ENCODE measurements around the gene CFLAR. TPM values are rescaled to one million over a fixed set of nuclear protein-coding genes. Genes with fewer than 3 reads are reported as not detected.

The CFLAR gene
- total and polyA plus RNA-seq, 9 of the 15 experiments (the other 6 are each of a cell fraction or from before 2014, with no cell fraction given), result 27.5 to 102 (median 54.0) TPM

- Histone ChIP-seq H3K36me3 (ENCODE audit: control insufficient read depth, insufficient read depth, low read length) (peaks cover 67% of the 10 kb centered on the region), H4K20me1 (replicated peaks; ENCODE audit: control insufficient read depth, insufficient read depth, low read length) (no peaks in the 10 kb centered on the region), H2AFZ (ENCODE audit: low read depth, low read length) (no peak overlapping the region), H3K27ac (ENCODE audit: extremely low read depth, low read depth, low read length) (no peak overlapping the region), H3K4me1 (replicated peaks in 1 of 2; ENCODE audit: control insufficient read depth in 2 of 2, insufficient read depth in 2 of 2, low read length in 2 of 2) (peaks cover 7 to 17% of the 10 kb centered on the region in 2 experiments; a peak in 4 of 5 replicates), H3K9me1 (ENCODE audit: control insufficient read depth, insufficient read depth, low read length) (no peaks in the 10 kb centered on the region), H3K9me3 (replicated peaks; ENCODE audit: control insufficient read depth, insufficient read depth, low read depth, low read length) (no peaks in the 10 kb centered on the region), H3K4me2 (ENCODE audit: insufficient read depth, low read length) (no peak overlapping the region), H3K27me3 (ENCODE audit: control insufficient read depth in 2 of 2, insufficient read depth in 2 of 2, low read length in 2 of 2) (no peaks in the 10 kb centered on the region), H3K4me3 (no peak overlapping the region), H3K79me2 (ENCODE audit: control insufficient read depth, insufficient read depth, low read length) (peaks cover 2% of the 10 kb centered on the region; the same call in 1 of the 3 replicates), H3K9ac (ENCODE audit: insufficient read depth in 1 of 2, low read depth in 2 of 2, low read length in 2 of 2) (no peak overlapping the region)
- DNase-seq (ENCODE audit: extremely low read depth in 1 of 4, low spot score in 3 of 4), result no peak
- TF ChIP-seq NFE2 (IDR thresholded peaks at IDR 0.05; ENCODE audit: low read depth) (no peak), SMARCE1 (IDR thresholded peaks at IDR 0.05) (no peak), NCOA1 (IDR thresholded peaks at IDR 0.05; ENCODE audit: low read depth) (no peak), BACH1 (tag; IDR thresholded peaks at IDR 0.05) (no peak), CC2D1A (IDR thresholded peaks at IDR 0.05) (no peak), NCOA4 (IDR thresholded peaks at IDR 0.05; ENCODE audit: partially characterized antibody) (no peak), ILF3 (IDR thresholded peaks at IDR 0.05; ENCODE audit: borderline replicate concordance) (no peak), ZNF239 (CRISPR knock-in tag; IDR thresholded peaks at IDR 0.05) (no peak), BRF1 (IDR thresholded peaks at IDR 0.05; ENCODE audit: borderline replicate concordance, extremely low read depth, insufficient read length) (no peak), MYBL2 (IDR thresholded peaks at IDR 0.05; ENCODE audit: low read depth) (no peak), MYBL2 (CRISPR knock-in tag; IDR thresholded peaks at IDR 0.05; ENCODE audit: borderline replicate concordance) (no peak), ATF2 (CRISPR knock-in tag; IDR thresholded peaks at IDR 0.05) (no peak), SP2 (IDR thresholded peaks at IDR 0.05; ENCODE audit: extremely low read depth, low read depth, low read length, poor library complexity, severe bottlenecking) (no peak), ZNF830 (CRISPR knock-in tag; IDR thresholded peaks at IDR 0.05) (no peak), ZBTB17 (CRISPR knock-in tag; IDR thresholded peaks at IDR 0.05) (no peak), TBL1XR1 (IDR thresholded peaks at IDR 0.05; ENCODE audit: low read length in 2 of 2) (no peak), RUNX1 (IDR thresholded peaks at IDR 0.05; ENCODE audit: low read depth) (no peak), SMAD1 (IDR thresholded peaks at IDR 0.05; ENCODE audit: low read depth, low read length, partially characterized antibody) (no peak)
- TF ChIP-seq, protein P1, sequence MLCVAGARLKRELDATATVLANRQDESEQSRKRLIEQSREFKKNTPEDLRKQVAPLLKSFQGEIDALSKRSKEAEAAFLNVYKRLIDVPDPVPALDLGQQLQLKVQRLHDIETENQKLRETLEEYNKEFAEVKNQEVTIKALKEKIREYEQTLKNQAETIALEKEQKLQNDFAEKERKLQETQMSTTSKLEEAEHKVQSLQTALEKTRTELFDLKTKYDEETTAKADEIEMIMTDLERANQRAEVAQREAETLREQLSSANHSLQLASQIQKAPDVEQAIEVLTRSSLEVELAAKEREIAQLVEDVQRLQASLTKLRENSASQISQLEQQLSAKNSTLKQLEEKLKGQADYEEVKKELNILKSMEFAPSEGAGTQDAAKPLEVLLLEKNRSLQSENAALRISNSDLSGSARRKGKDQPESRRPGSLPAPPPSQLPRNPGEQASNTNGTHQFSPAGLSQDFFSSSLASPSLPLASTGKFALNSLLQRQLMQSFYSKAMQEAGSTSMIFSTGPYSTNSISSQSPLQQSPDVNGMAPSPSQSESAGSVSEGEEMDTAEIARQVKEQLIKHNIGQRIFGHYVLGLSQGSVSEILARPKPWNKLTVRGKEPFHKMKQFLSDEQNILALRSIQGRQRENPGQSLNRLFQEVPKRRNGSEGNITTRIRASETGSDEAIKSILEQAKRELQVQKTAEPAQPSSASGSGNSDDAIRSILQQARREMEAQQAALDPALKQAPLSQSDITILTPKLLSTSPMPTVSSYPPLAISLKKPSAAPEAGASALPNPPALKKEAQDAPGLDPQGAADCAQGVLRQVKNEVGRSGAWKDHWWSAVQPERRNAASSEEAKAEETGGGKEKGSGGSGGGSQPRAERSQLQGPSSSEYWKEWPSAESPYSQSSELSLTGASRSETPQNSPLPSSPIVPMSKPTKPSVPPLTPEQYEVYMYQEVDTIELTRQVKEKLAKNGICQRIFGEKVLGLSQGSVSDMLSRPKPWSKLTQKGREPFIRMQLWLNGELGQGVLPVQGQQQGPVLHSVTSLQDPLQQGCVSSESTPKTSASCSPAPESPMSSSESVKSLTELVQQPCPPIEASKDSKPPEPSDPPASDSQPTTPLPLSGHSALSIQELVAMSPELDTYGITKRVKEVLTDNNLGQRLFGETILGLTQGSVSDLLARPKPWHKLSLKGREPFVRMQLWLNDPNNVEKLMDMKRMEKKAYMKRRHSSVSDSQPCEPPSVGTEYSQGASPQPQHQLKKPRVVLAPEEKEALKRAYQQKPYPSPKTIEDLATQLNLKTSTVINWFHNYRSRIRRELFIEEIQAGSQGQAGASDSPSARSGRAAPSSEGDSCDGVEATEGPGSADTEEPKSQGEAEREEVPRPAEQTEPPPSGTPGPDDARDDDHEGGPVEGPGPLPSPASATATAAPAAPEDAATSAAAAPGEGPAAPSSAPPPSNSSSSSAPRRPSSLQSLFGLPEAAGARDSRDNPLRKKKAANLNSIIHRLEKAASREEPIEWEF (CRISPR knock-in tag; IDR thresholded peaks at IDR 0.05), result no peak
- intact Hi-C loops (cut with micrococcal nuclease), result loop anchor here (5.0 kb wide), 1 partner anchor 194 kb away; the partner anchor contains the start of gene ORC2
- ChIA-PET CTCF (ENCODE audit: low intra/inter-chr PET ratio) (no interaction called here), POLR2A (no interaction called here)
- FAIRE-seq, result no peak
- in situ Hi-C loops (cut with MboI), result no loop called here
- 0% methylated on average over 1 of the region's 1 CpG for WGBS (ENCODE audit: insufficient coverage, low coverage, missing lambda C conversion rate)
- no TSS peak for BruUV-seq (replicated peaks)
- ATAC-seq, result no peak
Measured at GRCh38 chr2:201156640-201157039, 40.7 kb downstream of the CFLAR start.

Measured in K562 (cell line).